GM18870 (cell line): ENCODE results near the gene PLEKHH3.

Experiments
- ATAC-seq: cut with Tn5 transposase; IDR thresholded peaks from one replicate; pipeline ENCODE4 v1.9.1; 2021; ENCODE audit warnings: moderate library complexity; ENCODE audit not compliant: unreplicated experiment

The PLEKHH3 gene

GRCh38 chr17:42686520-42687128 is 9.8 kb upstream of the PLEKHH3 start:
- no peak for ATAC-seq

GRCh38 chr17:42685831-42686230 is 9.0 kb upstream of the PLEKHH3 start:
- no peak for ATAC-seq

- no peak for ATAC-seq
Measured at GRCh38 chr17:42684929-42685556, 8.2 kb upstream of the PLEKHH3 start.

GRCh38 chr17:42683407-42684034 is 6.7 kb upstream of the PLEKHH3 start:
- no peak for ATAC-seq

GRCh38 chr17:42682722-42683403 is 6.1 kb upstream of the PLEKHH3 start:
- ATAC-seq, result no peak

GRCh38 chr17:42681976-42682721 is 5.4 kb upstream of the PLEKHH3 start, which contains the start of gene CNTNAP1:
CNTNAP1 (plus strand) TSS chr17:42682531; CDS start chr17:42682830, 299 bp downstream.
- ATAC-seq, result no peak

GRCh38 chr17:42680331-42680808 is 3.6 kb upstream of the PLEKHH3 start:
- ATAC-seq, result no peak

- ATAC-seq, result no peak
Measured at GRCh38 chr17:42679492-42680330, 2.9 kb upstream of the PLEKHH3 start.

- no peak for ATAC-seq
Measured at GRCh38 chr17:42678951-42679491, 2.2 kb upstream of the PLEKHH3 start.

GRCh38 chr17:42677921-42678781 is 1.4 kb upstream of the PLEKHH3 start:
- no peak for ATAC-seq

- peak; percentile 52 for ATAC-seq
Measured at GRCh38 chr17:42677012-42677857, 441 bp upstream of the PLEKHH3 start.

- no peak for ATAC-seq
Measured at GRCh38 chr17:42675965-42676423, 800 bp downstream of the PLEKHH3 start.

GRCh38 chr17:42675348-42675964 is 1.3 kb downstream of the PLEKHH3 start:
- no peak for ATAC-seq

- ATAC-seq, result no peak
Measured at GRCh38 chr17:42674755-42675347, 1.9 kb downstream of the PLEKHH3 start.

GRCh38 chr17:42673885-42674754 is 2.7 kb downstream of the PLEKHH3 start:
- ATAC-seq, result no peak
